ENCODE measurements around the gene BLACAT1.

The BLACAT1 gene

DNA sequence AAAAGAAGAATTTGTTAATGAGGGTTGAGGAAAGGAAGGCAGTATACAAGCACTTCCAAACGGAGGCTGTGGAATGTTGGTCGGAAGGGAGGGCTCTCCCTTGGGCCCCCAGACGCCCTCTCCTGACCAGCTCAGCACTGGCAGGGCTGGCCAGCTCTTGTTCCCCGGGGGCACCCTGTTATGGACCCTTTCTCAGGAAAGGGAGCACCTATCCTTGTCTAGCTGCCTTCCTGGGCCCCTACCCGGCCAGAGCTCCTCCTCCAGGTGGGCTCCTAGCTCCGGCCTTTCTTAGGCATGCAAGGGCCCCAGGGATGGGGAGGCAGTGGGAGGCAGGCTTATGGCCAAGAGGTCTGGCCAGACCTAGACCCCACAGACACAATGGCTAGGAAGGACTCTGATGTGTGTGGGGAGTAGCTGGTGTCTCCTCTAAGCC lies 926 bp downstream of the BLACAT1 start:
- DNase-seq (ENCODE audit: low spot score): no peak

DNA sequence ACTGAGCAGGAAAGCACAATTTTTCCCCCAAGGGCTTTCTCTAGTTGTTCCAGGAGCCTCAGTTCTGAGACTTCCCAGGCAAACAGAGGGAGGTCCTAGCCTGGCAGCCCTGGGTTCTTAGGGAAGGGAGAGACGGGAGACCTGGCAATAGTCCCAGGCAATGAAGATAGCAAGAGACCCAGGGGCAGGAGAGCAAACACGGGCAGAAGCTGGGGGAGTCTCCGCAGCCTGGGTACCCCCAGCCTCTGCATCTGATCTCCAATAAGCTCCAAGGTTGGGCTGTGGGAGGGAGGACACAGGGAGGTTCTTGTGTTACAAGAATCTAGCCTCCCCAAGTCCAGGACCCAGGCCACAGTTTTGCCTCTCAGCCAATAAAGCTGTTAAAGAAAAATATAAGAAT lies 2.4 kb downstream of the BLACAT1 start:
- DNase-seq (ENCODE audit: low spot score): no peak

DNA sequence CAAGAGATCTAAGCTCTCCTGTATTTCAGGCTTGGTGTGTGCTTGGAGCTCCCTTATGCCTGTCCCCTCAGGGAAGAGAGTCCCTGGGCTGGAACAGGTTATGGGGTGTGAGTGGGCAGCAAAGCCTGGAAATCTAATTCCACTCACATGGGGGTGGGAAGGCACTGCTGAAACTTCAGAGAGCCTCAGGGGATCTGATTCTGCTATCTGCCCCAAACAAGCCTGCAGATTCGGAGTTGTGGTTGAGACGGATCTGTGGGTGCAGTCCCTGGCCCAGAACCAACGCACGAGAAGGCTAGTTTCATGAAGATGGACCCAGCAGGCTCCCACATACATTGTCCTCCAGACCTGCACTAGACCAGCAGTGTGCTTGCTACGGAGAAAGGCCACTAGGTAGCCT lies 2.9 kb downstream of the BLACAT1 start:
- DNase-seq (ENCODE audit: low spot score): no peak

DNA sequence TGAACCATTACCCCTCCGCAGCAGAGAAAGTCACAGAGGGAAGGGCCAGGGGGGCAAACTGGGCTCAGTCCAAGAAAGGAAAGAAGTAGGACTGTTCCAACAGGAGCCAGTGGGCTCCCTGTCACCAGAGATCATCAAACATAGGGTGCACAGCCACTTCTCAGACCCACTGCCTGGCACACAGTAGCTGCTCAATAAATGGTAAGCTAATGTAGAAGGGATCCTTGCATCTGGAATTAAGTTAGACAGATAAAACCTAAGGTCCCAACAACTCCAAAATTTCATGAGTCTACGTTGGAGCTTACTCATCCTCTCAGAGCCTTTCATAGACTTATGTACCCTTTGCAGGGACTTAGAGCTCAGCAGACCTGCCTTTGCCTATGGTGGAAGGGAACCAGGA lies 3.5 kb downstream of the BLACAT1 start:
- DNase-seq (ENCODE audit: low spot score): no peak

DNA sequence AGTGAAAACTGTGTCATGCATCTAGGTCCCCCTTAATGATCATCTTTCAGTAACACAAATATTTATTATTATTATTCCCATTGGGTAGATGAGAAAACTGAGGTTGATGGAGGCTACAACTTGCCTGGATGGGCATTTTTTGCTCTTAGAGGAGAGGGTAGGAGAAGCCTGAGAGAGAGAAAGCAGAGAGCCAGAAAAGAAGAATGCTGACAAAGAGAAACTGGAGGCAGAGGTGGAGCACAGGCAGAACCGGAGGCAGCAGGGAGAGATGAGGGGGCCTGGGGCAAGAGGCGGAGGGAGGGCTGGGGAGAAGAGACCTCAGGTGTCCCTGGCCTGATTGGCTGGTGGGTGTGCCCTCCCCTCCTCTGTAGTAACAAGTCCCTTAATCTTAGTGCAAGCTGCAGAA lies 4.1 kb downstream of the BLACAT1 start:
- no peak for DNase-seq (ENCODE audit: low spot score)

DNA sequence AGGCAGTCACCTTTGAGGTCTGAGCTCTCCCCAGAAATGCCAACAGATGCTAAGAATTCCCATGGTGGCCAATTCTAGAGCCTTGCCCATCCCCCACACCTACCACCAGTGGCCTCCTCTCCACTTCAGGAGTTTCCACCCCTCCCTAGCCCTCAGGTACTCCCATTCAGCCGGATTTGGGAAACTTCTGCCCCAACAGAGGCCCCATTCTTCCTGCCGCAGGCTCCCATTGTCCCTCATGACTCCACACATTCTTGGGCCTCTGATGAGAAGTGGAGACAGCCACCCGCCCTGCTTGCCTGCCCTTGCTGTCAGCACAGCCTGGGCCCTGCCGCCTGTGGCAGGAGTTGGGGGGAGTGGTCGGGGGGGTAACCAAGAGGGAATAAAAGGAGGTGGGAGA lies 4.6 kb downstream of the BLACAT1 start:
- DNase-seq (ENCODE audit: low spot score): no peak

DNA sequence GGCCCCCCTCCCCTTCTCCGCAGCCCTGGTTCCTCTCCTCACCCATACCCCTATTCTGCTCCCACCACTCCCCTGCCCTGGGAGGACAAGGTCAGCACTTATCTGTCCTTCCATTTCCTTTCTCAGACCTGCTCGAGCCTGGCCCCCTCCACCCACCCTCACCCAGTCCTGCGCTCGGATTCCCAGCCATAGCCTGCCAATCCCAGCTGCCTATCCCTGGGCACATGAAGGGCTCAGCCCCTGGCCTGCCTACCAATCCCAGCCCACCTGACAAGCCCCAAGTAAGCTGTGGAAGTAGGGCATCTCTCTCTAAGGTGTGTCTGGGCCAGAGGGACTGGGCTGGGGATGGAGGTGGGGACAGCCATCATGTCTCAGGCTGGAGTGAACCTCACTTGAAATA lies 5.4 kb downstream of the BLACAT1 start:
- DNase-seq (ENCODE audit: low spot score): no peak

DNA sequence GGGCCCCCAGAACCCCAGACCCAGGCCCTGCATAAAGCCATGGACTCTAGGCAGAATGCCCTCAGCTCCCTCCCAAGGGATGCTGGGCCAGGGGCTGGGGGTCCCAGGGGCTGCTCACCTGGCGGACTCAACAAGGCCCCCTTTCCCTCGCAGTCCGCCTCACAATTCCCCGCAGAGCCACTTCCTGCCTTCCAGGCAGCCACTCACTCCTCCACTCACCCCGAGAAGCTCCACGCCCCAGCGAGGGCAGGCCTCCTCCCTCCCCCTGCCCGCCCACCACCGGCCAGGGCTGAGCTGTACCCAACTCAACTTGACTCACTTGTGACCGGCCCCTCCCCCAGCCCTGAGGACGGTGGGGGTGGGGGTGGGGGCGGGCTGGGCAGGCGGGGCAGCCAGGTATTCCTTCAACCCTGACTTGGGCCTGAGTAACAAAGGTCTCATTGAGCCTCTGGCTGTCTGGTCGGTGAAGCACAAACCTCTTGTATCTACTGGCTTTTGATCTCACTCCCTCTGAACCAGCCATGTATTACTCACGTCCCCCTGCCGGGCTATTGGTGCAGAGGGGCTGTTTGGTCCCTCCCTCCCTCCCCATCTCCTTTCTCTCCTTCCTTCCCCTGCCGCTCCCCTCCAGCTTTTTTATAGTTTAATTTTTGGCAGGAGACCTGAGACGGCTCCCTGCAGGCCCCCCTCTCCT lies 5.9 kb downstream of the BLACAT1 start:
- peak; percentile 87 for DNase-seq (ENCODE audit: low spot score)

DNA sequence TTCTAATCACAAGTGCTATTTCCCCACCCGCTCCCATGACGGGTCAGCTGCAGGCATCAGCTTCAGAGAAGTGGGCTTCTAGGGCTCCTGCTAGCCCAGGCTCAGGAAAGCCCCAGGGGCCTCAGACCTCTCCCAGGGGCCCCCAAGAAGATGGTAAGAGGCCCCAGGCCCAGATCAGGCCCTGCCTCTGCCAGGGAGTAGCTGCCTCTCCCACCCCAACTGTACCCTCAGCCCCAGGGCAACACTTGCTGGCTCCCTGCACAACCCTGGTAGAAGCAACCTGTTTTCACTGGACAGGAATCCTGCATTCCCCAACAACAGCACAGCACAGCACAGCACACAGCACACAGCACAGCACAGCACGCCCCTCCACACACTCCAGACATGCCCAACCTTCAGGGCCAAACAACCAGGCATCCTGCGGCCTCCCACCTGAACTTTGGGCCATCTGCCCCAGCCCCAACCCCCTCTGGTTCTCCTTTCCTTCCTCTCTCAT lies 6.5 kb downstream of the BLACAT1 start:
- DNase-seq (ENCODE audit: low spot score): no peak

DNA sequence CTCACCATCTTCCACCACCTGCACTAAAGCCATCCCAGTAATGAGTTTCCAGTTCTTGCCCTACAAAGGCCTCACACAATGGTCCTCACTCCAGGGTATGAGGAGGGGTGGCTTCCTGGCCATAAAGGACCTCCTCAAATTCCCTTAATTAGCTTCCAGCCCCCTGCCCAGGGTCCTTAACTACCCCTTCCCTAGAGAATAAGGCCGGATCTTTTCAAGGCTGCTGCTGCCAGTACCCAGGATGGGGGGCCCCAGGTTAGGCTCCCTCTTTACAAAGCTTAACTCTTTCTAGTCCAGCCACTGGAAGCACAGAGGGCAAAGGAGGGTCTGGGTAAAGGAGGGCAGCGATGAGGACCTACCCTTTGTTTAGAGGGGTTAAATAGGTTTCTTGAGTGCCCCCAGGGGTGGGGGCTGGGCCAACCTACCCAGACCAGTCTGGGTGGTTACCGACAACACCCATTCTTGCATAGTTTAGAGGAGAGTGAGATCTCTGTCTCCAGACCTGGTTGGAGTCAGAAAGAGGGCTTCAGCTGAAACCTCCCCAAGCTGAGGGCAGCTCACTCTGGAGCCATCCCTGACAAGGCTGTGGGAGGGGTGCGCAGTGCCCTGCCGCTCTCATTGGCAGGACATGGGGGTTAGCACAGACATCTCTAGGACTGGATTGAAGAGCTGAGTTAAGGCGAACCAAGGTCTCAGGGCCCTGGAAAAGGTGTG lies 7.1 kb downstream of the BLACAT1 start:
- no peak for DNase-seq (ENCODE audit: low spot score)

DNA sequence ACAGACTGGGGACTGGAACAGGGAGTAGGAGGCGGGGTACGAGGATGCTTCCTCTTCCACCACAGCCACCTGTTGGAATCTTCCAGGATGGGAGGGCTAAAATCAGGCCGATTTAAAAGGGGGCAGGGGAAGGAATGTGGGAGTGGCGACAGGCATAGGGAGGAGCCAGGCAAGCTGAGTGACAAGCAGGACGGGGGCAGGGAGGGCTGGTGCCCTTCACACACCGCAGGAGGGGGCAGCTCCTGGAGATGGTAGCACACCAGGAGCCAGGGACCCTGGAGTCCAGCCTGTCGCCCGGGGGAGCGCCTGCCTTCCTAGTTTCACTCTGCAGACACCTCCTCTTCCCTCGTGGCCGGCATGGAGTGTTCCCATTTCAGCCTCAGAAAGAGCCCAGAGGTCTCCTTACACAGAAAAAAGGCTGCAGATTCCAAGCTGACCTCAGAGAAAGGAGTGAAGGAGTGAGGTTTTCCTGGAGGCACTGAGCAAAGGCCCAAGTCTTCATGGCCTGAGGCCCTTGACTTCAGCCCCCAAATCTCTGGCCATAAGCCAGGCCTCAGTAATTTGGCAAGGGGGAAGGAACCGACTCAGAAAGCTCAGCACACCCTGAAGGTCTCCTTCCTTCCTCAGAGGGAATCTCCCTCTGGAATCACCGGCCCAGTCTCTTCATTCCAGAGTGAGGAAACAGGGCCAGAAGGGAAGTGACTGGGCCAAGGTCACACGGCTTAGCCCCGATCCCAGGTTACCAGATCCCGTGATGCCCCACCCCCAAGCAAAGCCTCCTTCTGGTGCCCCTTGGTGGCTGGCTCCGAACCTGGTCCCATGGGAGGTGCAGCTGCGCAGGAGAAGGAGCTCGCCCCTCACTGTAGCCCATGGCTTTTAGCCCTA lies 8.1 kb downstream of the BLACAT1 start:
- DNase-seq (ENCODE audit: low spot score): no peak

DNA sequence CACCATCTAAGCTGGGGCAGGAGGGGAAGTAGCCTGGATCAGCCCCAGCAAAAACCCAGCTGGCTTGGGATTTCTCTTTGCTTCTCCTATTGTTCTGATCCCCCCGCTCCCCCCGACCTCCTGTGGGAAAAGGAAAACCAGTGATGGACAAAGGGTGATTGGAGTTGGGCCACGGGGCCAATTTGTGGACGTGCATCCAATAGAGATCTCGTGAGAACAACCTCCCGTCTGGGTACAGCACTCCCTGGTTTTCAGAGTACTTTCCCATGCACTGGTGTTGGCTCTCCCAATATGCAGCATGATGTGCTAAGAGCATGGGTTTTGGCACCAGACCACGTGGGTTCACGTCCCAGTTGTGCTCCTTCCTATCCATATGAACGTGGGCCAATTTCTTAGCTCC lies 9.0 kb downstream of the BLACAT1 start:
- no peak for DNase-seq (ENCODE audit: low spot score)

DNA sequence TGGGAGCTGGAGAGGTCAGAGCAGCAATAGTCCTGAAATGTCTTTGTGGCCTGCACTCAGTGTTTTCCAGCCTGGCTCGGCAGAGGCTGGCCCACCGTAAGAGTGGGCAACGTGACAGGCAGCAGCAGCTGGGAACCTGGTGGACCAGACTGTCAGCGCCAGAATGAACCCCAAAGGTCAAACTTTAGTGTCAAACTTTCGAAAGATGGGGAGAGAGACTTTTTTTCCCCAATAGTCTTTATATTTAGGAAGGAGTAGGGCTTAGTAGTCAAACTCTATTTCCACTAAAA lies 10.3 kb downstream of the BLACAT1 start:
- no peak for DNase-seq (ENCODE audit: low spot score)

DNA sequence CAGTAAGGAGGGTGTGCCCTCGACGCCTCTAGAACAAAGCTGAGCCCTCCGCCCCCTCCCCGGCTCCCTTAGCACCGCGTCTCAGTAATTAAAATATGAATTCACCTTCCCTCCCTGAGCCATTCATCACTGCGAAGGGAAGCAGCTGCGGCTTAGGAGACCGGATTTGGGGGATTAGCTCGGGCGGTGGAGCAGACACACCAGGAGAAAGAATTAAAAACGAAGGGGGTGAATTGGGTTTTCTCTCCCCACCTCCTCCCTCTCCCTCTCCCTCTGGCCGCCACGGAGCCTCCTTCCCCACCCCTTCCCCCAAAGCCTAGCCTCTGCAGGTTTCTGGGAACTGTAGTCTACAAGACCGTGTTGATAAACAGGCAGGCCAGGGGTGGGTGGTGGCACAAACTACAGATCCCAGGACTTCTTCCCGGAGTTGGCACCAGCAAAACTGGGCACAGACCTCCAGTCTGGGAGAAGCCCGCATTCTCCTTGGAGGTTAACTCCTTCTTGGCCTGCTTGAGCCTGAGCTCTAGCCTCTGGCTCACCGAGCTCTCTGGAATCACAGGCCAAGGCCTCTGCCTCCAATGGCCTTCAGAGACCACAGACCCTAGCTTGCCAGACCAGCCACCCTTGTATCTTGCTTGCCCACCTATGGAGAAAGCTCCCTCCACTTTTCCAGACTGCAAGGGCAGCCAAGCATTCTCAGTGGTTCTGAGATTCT lies 10.8 kb downstream of the BLACAT1 start:
- no peak for DNase-seq (ENCODE audit: low spot score)

DNA sequence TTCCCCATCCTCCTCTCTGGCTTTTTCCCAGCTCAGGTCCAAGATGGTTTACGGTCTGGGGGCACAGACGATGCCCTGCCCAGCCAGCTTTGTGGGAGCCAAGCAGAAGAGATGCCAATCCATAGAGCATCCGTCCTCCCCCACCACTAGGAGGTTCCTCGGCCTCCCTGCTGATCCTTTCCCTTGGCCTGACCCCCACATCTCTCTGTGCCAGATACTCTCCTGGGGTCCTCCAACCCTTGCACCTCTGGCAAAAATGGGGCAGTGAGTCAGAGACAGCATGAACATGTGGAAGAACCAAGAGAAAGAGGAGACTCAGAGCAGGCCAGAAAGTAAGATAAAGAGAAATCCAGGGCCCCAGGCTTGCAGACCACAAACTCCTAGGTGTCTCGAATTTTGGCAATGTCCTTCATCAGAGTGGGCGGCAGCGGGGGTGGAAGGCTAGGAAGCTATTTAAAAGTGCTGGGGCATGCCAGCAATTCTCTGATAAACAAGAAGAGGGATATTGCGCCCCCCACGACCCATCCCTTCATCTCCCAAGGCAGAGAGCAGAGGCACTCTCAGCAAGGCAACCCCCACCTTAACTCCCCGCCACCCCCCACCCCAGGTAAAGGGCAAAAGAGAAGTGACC lies 11.4 kb downstream of the BLACAT1 start:
- no peak for DNase-seq (ENCODE audit: low spot score)

DNA sequence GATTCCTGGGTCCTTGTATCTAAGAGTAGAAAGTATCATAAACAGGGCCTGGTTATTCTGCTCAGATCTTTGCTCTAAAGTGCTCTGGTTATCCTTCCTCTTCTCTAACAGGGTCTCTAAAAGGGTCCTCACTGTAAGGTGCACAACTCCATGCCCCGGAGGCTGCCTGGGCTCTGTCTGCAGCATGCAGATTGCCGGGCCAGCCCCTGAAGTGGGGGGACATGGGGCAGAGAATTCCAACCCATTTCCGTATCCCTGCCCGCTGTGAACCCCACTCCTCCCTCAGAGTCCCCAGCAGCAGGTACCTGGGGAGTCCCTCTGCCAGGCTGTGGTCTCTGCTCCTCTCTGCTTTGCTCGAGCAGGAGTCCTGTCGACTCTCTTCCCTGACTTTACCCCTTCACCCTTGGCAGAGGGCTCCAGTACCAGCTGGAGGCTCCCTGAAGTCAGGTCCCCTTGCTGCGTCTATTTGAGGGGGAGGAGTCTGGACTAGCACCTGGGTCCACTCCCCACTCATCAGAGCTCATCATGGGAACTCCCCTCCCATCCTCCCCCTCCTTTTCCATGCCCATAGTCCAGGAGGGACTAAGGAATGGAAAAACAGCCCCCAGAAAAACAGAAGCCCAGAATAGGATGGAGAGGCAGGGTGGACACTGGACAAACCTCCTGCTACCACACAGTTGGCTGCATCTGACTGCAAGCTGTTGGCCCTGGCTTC lies 12.1 kb downstream of the BLACAT1 start:
- DNase-seq (ENCODE audit: low spot score): no peak

DNA sequence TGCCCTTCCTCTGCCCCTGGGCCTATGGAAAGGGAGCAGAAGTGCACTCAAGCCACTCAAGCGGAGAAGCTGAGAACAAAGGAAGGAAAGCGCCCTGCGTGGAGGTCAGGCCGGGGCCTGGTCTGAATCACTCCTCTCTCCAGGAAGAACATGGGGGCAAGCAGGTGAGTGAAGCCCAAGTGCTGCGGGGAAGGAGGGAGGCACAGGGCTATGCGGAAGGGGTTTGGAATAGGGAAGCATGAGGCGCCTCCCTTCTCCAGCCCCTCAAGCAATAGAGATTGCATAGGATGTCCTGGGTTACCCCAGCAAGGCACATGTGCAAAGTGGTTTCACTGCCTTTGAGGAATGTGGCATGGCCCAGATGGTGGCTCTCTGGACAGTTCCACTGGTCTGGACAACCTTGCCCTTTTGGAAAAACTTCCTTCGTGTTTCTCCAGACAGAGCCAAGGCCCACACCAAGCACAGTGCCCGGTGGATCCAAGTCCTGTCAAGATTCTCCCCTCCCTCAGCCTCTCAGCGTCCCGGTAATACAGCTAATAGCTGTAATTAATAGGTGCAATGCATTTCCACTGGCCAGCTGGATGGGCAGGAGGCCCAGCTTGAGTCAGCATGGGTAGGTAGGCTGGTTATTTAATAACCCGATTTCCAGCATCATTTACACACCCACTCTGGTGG lies 13.7 kb downstream of the BLACAT1 start:
- no peak for DNase-seq (ENCODE audit: low spot score)

DNA sequence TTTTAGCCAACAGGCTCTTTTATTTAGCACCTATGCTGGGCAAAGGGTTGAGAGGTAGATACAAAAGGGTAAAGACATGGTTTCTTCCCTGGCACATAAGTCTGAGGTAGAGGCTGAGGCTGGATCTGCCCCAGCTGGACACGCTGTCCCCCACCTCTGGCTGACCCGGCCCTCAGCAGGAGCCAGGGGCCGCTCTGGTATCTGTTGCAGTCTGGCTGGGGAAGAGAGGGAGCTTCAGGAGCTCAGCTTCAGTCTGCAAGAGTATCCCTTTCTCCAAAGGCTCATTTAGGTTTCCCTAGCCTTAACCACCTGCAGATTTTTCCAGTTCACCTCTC lies 14.2 kb downstream of the BLACAT1 start:
- DNase-seq (ENCODE audit: low spot score): no peak

DNA sequence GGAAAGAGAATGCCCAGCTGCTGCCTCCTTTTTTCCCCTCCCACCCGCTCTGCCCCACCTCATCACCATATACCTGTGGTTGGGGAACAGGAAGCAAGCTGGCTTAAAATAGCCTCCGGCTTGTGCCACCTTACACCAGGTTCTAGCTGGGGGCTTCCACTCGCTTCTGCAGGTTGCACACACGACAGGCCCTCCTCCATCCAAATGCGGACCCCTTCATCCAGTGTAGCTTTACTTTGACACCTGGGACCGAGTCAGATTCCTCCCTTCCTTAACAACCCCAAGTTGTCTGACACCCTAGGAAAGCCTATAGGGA lies 14.6 kb downstream of the BLACAT1 start:
- no peak for DNase-seq (ENCODE audit: low spot score)

DNA sequence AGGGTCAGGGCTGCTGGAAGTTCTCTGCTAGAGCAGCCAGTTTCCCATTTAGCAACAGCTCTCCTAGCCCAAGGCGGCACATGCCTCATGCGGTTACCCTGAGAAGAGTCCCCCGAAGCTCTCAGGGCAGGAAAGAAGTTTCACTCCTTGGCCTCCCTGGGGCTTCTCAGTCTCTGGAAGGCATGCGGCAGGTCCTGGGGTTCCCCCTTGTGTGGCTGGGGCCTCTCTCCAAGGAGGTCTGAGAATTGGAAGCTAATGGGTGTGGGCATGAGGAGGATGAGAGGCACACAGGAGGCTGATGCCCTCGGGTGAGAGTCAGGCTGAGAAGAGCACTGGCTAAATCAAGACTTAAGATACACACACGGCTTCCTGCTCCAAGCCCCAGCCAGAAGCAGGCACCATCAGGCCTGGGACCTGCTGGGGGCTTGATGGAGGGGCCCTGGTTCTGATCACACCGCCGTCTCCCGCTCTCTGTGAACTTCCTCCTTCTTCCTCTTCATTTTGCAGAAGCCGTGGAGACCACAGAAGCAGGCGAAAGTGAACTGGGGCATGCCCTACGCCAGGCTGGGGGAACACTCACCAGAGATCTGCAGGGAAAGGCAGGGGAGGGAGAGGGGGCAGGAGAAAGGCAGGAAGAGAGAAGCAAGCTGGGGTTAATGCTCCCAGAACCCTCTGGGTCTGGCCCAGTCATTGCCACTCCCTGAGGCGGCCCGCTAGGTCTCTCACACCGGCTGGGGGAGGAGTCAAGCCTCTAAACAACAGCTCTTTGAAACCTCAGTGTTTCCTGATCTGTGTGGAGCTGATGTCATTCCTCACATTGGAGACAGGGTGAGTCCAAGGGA lies 15.1 kb downstream of the BLACAT1 start:
- no peak for DNase-seq (ENCODE audit: low spot score)
